Measurements from ENCODE around the gene ALX3.
"Not testable (repeated sequence)": the region's sequence is repeated elsewhere in the genome, so short reads cannot be mapped to it uniquely, and the experiment has no call there.

Gene ALX3

DNA sequence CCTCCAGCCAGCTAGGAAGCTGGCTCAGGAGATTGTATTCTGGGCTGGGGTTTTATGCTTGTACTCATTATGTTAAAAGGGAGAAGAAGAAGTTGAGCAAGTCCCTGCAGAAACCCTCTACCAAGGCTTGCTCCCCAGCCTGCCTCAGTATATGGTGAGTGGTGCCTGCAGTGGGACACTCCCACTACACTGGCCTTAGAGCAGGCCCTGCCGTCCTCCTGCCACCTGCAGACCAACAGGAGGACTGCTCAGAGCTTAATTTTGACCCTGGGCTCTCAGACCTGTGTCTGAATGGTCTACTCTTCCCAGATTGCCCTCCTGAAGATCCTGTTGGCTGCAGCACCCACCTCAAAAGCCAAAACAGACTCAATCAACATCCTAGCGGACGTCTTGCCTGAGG lies 23.0 kb downstream of the ALX3 start:
- no peak for DNase-seq (ENCODE audit: low read depth)

DNA sequence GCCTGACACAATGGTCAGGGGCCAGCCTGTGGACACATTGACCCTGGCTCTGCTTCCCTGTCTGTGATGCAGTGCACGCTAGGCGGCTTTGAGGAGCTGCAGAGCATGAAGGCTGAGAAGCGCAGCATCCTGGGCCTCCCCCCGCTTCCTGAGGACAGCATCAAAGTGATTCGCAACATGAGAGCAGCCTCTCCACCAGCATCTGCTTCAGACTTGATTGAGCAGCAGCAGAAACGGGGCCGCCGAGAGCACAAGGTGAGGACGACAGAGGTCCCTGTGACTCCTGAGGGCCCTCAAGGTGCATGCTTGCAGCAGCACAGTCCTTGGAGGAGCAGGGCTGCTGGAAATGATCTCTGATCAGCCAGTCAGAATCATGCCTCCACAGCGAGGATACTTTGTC lies 27.5 kb downstream of the ALX3 start:
- DNase-seq (ENCODE audit: low read depth), result no peak

DNA sequence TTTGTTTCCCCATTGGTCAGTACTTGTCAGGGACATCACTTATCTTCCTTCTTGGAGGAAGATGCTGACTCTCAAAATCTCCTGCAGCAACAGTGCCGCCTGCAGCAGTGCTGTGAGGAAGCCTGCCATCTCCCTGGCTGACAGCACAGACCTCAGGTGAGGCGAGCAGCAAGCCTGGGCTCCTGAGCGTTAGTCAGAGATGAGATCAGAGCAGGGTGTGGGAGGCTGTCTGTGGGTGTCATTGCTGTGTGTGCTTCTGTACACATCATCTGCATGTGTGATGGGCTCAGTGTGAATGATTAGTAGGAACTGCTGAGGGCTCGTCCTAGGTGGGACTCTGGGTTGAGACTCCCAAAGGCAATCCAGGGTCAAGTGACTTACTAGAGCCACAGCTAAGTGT lies 29.9 kb downstream of the ALX3 start:
- DNase-seq (ENCODE audit: low read depth), result no peak

DNA sequence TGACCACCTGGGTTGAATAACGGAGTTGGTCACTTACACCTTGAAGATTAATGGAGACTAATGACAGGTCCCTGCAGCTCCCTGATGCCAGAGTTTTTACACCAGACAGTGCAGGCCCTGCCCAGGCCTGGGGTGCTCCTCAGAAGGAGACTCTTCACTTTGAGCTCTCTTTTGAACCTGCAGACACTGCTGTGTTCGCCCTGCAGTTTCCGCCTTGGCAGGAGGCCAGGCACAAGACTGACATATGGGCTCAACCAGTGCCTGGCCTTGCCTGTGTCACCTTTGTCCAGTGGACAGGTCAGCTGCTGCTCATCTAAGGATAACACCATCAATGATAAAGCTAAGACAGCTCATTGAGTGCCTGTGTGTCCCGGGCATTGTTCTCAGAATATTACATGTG lies 30.8 kb downstream of the ALX3 start:
- no peak for DNase-seq (ENCODE audit: low read depth)

DNA sequence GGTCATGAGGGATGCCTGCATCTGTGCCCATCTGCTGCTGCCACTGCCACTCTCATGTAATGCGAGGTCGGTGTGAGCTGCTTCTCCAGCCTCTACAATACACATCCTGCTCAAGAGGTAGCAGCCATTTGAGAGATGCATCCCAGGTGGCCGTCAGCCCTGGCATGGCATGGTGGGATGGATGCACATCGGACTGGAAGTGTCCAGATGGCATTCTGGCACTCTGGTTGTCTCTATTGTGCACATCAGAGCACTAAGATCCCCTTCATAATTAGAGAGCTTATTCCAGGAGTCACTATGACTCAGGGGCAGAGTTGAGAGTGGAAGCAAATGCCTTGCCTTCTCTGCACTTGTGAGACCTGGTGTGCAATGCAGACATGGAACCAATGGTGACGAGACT lies 32.2 kb downstream of the ALX3 start:
- no peak for DNase-seq (ENCODE audit: low read depth)

DNA sequence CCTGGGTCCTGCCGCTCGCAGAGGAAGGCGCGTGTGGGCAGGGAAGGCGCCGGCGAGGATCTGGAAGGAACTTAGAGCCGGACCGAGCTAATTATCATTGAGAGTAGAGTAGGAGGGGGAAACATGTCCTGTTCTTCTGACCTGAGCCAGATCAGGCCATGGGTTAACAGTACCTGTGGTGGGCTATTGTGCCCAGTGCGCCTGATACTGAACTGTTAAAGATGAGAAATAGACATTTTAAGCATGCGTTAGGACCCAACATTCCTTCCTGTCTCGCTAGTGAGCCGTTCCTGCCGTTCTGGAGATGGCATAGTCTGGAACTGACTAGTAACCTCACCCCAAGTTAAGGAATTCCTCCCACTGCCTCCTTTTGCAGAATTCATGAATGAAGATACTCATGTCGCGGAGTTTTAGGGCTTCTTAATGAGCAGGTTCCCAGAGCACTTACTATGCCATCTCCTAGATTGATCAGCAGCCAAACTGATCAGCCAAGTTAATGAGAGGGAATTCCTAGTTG lies 35.2 kb downstream of the ALX3 start:
- DNase-seq (ENCODE audit: low read depth), result no peak

DNA sequence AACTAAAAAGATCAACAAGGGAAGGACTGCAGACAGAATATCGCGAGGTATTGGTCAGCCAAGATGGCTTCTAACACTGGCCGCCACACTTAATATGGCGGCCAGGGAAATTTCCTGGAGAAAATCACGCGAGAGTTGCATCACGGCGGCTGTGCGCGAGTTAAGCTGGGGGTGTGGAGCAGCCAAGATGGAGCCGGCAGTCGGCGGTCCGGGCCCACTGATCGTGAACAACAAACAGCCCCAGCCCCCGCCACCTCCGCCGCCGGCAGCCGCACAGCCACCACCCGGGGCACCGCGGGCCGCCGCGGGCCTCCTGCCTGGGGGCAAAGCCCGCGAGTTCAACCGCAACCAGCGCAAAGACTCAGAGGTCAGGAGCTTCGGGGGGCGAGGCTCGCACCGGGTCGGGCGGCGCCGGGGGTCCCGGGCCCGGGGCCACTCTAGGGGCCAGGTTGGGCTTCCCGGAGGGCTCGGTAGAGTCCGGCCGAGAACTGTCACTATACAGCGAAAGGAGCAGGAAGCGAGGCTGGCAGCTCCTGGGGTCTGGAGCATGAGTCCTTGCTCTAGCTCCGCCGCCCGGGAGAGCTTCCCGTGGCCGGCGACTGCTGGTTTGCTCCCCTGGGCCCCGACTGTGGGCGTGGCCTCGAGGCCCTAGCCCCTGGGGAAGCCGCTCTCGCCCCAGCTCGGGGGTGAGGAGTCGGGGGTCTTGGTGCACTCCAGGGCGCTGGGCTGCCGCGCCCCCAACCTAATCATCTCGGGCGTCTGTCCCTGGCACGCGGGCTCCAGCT lies 35.8 kb downstream of the ALX3 start, which contains the start of gene STRIP1:
Gene STRIP1 (plus strand): TSS at position 174 of the 785 bp plus-strand sequence. CDS start 14 bp downstream, at position 188.
- DNase-seq (ENCODE audit: low read depth), result peak; percentile 86

DNA sequence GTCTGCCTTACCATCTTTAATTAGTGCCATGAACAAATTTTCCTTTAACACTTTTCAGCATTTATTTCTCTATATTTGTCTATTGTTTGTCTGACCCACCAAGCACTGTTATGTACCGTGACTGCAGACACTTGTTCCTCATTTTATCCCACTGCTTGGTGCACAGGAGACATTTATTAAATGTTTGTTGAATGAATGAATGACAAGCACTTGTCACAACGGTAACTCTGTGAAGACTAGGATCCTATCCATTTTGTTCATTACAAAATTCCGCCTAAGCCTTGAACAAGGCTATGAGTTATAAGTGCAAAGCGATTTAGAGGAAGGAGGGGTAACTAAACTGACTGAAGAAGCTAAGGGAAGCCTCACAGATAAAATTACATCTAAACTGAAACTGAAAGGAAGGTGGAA lies 36.4 kb downstream of the ALX3 start:
- no peak for DNase-seq (ENCODE audit: low read depth)

DNA sequence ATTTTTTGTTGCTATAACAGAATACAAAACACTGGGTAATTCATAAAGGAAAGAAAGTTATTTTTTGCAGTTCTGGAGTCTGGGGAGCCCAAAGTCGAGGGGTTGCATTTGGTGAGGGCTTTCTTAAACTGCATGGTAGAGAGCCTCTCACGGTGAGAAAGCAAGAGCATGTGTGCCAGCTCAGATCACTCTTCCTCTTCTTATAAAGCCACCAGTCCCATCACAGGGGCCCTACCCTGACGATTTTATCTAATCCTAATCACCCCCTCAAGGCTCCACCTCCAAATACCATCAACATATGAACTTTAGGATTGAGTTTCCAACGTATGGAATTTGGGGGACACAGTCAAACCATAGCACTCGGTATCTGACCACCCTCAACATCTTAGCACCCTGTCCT lies 37.1 kb downstream of the ALX3 start:
- DNase-seq (ENCODE audit: low read depth), result no peak

DNA sequence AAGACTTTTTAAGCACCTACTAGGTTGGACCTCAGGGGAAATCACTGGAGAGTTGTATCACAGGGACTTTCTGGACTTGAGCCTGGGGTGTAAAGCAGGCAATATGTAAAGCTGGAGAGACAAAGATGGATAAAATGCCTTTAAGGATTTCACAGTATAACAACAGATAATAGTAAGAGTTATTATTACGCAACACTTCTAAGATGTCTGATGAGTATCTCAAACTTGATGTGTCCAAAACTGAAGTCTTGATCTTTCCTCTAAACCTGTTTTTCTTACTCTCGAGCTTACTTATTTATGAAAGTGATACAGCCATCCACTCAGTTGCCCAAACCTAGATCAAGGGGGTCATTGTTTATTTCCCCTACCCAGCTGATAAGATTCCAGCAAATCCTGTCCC lies 38.1 kb downstream of the ALX3 start:
- DNase-seq (ENCODE audit: low read depth), result no peak

DNA sequence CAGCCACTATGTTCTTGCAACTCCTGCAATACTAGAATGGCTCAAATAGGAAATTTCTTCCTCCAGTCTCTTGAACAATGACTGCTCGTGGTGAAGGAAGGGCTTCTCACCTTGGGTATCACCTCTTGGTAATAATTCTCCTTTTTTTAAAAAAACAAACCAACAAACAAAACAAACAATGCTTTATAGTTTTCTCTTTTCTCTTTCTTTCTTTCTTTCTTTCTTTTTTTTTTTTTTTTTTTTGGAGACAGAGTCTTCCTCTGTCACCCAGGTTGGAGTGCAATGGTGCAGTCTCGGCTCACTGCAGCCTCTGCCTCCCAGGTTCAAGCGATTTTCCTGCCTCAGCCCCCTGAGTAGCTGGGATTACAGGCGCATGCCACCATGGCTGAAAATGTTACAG lies 39.8 kb downstream of the ALX3 start:
- not testable (repeated sequence) for DNase-seq (ENCODE audit: low read depth)

DNA sequence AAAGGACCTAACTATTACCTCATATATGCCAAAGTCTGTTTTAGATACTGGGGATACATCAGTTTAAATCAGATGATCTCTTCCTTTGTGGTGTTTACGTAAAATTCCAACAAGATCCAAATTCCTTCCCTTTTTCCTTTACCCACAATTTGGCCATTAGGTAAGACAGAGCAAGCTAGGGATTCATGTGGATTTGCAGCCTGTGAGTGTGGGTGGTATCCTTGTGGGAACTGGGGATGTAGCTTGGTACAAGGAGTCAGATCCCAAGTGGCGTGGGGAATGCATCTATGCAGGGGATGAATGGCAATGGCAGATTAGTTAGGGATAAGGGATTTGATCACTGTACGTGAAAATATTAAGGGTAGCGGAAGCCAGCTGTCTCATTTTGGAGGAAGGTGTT lies 45.9 kb downstream of the ALX3 start:
- DNase-seq (ENCODE audit: low read depth), result no peak

DNA sequence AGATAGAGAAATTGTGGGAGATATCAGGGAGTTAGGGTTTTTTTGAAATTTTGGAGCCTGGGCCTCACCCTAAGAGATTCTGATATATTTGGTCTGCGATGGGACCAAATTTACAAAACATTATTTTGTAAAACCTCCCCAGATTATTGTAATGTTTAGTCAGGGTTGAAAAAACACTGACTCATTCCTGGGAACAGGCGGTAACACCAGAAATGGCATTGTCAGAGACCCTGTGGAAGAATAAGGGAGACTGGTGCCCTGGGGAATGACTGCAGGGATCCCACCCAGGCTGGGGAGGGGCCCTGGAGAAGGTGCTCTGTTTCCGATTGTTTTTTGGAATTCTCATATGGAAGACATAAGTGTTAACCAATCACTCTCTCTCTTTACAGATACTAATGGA lies 49.2 kb downstream of the ALX3 start:
- DNase-seq (ENCODE audit: low read depth), result no peak

DNA sequence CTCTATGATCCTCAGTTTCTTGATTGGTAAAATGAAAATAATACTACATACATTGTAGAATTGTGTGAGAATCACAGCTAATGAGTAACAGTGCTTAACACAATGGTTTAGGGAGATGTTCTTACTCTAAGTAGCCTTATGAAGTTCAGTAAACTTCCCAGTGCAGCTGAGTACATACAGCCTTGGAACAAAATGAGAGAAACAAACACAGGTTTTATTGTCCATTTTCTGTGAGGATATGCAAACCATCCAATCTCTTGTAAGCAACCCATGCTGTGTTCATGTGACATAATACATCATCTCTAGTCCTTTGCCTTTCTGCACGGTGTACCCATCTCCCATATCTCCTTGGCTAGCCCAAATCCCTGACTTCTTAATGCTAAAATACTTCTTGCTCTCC lies 50.7 kb downstream of the ALX3 start:
- no peak for DNase-seq (ENCODE audit: low read depth)

DNA sequence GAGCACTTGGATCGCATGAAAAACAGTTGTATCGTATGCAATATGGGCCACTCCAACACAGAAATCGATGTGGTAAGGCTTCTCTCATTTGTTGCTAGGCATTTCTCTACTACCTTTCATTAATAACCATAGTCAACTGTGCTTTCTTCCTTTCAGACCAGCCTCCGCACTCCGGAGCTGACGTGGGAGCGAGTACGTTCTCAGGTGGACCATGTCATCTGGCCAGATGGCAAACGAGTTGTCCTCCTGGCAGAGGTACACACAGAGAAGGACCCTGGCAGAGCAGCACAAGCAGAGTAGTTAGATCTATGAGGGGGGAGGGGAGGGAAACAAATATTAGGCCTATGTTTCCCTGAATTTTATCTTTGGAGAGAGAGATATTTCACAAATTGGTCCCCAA lies 52.1 kb downstream of the ALX3 start:
- DNase-seq (ENCODE audit: low read depth), result no peak

DNA sequence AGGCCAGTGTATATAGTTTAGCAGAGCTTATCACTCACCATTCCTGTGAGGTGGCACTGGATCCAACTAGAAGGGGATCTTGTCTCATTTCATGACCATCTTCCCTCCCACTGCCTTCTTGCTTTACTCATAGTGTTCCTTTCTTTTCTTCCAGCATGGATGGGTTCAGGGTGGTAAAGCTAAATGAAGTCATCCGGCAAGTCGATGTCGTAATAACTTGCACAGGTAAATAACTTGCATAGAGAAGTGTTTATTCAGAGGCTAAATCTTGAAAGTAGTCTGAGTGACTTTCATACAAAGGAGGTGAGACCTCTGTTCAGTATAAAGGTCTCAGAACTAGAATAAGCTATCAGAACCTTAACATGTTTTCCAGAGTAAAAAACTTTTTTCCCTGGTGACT lies 52.7 kb downstream of the ALX3 start:
- no peak for DNase-seq (ENCODE audit: low read depth)

DNA sequence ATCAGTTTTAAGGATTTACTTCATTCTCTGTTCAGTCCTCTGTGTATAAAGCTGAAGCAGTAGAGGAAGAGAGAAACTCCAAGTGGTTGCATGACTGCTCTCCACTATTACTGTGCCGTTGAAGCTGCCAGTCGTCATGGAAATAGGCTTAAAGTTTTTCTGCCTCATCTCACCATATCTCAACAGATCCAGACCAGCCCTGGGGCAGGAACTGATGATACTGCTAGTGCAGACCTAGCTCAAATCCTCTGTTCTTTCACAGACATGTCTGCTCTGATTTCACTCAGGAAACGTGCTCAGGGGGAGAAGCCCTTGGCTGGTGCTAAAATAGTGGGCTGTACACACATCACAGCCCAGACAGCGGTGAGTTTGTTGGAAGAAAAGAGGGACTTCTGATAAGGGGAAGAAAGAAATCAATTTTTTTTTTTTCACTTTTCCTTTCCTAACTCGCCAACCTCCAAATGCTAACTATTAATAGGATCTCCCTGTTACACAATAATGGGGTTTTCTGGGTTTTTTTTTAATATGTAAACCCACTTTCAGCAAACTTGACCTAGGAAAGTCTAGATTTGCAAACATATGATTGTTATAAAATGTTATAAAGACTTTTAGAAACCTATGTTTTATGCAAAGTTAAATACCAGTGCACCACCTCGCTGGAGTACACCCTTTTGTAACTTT lies 58.2 kb downstream of the ALX3 start:
- no peak for DNase-seq (ENCODE audit: low read depth)

DNA sequence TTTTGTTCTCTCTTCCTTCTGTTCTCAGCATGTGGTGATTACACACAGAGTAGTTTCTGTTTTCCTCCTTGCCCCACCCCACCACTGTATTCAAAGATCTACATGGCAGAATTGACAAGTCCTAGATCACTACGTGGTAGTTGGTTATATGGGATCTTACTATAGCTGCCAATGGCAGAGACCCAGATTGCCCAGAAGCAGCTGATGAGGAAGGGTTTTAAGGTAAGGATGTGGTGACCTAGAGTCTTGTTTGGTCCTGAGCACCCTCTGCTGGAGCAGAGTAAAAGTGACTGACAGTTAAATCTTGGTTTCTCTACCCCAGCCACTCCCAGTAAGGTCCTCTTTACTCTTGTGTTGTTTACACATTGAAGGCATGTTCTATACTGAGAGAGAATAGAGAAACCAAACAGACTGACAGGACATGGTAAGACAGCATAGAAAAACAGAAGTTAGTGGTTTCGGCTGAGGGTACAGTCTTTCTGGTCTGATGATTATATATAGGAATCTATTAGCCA lies 58.9 kb downstream of the ALX3 start:
- DNase-seq (ENCODE audit: low read depth), result no peak

Measured in stimulated activated CD8-positive, alpha-beta memory T cell treated with anti-CD3 and anti-CD28 coated beads, Interleukin-12 subunit alpha, Interleukin-12 subunit beta, amount 100 ng/mL, for 1 hour (primary cell).